Fibroblast of the aortic adventitia (primary cell): ENCODE results near the gene LRRK2. TPM values are rescaled to one million over a fixed set of nuclear protein-coding genes. Genes with fewer than 3 reads are reported as not detected.
"Not testable (repeated sequence)": the region's sequence is repeated elsewhere in the genome, so short reads cannot be mapped to it uniquely, and the experiment has no call there.

Experiments
- DNase-seq: peaks from one replicate; pipeline ENCODE4 v3.0.0-alpha.2; 2010; ENCODE audit warnings: low read depth
- H3K4me3 ChIP-seq: 2 replicates; pipeline ENCODE4 v1.5.1; 2011; ENCODE audit warnings: low read depth, mild to moderate bottlenecking, control low read depth, low read length, moderate library complexity
- CTCF ChIP-seq: IDR thresholded peaks from 2 replicates; pipeline ENCODE4 v1.5.1; 2011; ENCODE audit warnings: mild to moderate bottlenecking, low read length, control low read depth, inconsistent platforms; ENCODE audit not compliant: insufficient read depth
- total RNA-seq: library from RNA; depleted of rRNA; stranded (reverse); fragments of >200 nt; gene quantifications from 2 replicates; pipeline ENCODE4 v1.2.3, GENCODE V29; 2012; ENCODE audit warnings: low replicate concordance

LRRK2 gene
- total RNA-seq, 1 donor, result 22.1 TPM

GRCh38 chr12:40209886-40210285 lies 14.9 kb upstream of the LRRK2 start:
- H3K4me3 ChIP-seq, result no peak overlapping the region
- DNase-seq, result no peak
- no peak for TF ChIP-seq CTCF

- H3K4me3 ChIP-seq, DNase-seq: not testable (repeated sequence)
These were observed 13.6 kb upstream of the LRRK2 start for GRCh38 chr12:40211186-40211585.

GRCh38 chr12:40212566-40212965 lies 12.2 kb upstream of the LRRK2 start:
- no peak overlapping the region for H3K4me3 ChIP-seq
- no peak for DNase-seq
- no peak for TF ChIP-seq CTCF

- no peak for TF ChIP-seq CTCF
- DNase-seq, result peak; percentile 16
- H3K4me3 ChIP-seq, result no peak overlapping the region
These were observed 8.8 kb upstream of the LRRK2 start for GRCh38 chr12:40215982-40216381.

GRCh38 chr12:40216516-40217288 lies 8.1 kb upstream of the LRRK2 start:
- DNase-seq, result no peak
- no peak overlapping the region for H3K4me3 ChIP-seq
- TF ChIP-seq CTCF, result no peak

- TF ChIP-seq CTCF, result no peak
These were observed 5.0 kb upstream of the LRRK2 start for GRCh38 chr12:40219760-40220159.

GRCh38 chr12:40222247-40222646 lies 2.5 kb upstream of the LRRK2 start:
- H3K4me3 ChIP-seq, result no peak overlapping the region
- TF ChIP-seq CTCF, result no peak
- peak; percentile 31 for DNase-seq

More at GRCh38 chr12:40219760-40220159, 5.0 kb upstream of the LRRK2 start:
- no peak for DNase-seq
- no peak overlapping the region for H3K4me3 ChIP-seq
